RWPE2 (cell line): ENCODE data around the gene TFR2.

Source experiments
- ATAC-seq: fragments of 200-7000 bp; cut with Tn5 transposase; 3 replicates; pipeline ENCODE4 v1.9.1; 2021; ENCODE audit warnings: low read depth
- DNase-seq: peaks from one replicate; pipeline ENCODE4 v3.0.0-alpha.2; 2020; ENCODE audit warnings: low spot score
- H3K27ac ChIP-seq: fragments of 450-650 bp; 2 replicates; pipeline ENCODE4 v1.5.1; 2017; ENCODE audit warnings: mild to moderate bottlenecking; ENCODE audit not compliant: poor library complexity, severe bottlenecking
- H3K27me3 ChIP-seq: fragments of 250-450 bp; sonication (Bioruptor Pico); 2 replicates; pipeline ENCODE4 v1.5.1; 2021; ENCODE audit warnings: mild to moderate bottlenecking, moderate library complexity; ENCODE audit not compliant: insufficient read depth, poor library complexity, severe bottlenecking
- H3K36me3 ChIP-seq: fragments of 250-450 bp; sonication (Bioruptor Pico); 2 replicates; pipeline ENCODE4 v1.5.1; 2020; ENCODE audit warnings: low read depth, mild to moderate bottlenecking, moderate library complexity
- H3K4me1 ChIP-seq: fragments of 250-450 bp; sonication (Bioruptor Pico); 2 replicates; pipeline ENCODE4 v1.5.1; 2021; ENCODE audit warnings: mild to moderate bottlenecking, moderate library complexity; ENCODE audit not compliant: insufficient read depth, poor library complexity, severe bottlenecking
- H3K4me3 ChIP-seq: fragments of 250-450 bp; sonication (Bioruptor Pico); 2 replicates; pipeline ENCODE4 v1.5.1; 2021; ENCODE audit warnings: mild to moderate bottlenecking, moderate library complexity; ENCODE audit not compliant: severe bottlenecking
- H3K9me3 ChIP-seq: fragments of 250-450 bp; sonication (Bioruptor Pico); 2 replicates; pipeline ENCODE4 v1.5.1; 2021; ENCODE audit warnings: mild to moderate bottlenecking, moderate library complexity; ENCODE audit not compliant: severe bottlenecking
- TF ChIP-seq, protein P1 (sequence below): fragments of 450-650 bp; IDR thresholded peaks from one replicate; pipeline ENCODE4 v1.5.1; 2017; ENCODE audit warnings: mild to moderate bottlenecking, moderate library complexity; ENCODE audit not compliant: poor library complexity, severe bottlenecking

Gene TFR2

DNA sequence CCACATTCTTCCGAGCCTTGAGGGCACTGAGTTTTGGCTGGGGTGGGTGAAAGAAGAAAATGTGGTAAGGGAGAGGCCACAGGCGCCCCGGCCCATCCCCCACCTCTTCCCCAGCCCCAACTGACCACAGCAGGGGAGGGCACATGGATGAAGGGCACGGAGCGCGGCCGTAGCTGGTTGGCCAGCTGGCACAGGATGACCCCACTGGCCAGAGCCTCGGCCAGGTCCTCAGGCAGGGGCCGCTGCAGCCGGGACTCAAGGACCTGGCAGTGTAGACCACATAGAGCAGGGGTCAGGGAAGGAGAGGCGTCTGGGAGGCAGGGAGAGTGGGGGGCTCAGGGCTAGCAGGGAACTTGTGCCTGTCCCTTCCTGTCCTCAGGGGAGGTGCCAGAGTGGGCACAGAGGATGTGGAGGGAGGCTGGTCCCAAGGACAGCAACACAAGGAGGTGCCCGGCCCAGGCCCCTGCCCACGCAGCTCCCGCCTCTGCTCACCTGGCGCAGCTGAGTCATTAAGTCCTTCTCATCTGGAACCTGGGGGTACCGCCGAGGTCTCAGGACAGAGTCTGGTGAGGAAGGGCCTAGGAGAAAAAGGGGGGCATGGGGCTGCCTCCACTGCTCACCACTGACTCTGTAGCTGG, 65.5 kb downstream of the TFR2 start:
- Histone ChIP-seq H3K4me1 (no peaks in the 10 kb centered on the region), H3K4me3 (no peak overlapping the region), H3K36me3 (peaks cover 64% of the 10 kb centered on the region), H3K9me3 (no peaks in the 10 kb centered on the region), H3K27ac (no peak overlapping the region), H3K27me3 (no peaks in the 10 kb centered on the region)
- ATAC-seq (no peak), DNase-seq (no peak)
- TF ChIP-seq, protein P1, sequence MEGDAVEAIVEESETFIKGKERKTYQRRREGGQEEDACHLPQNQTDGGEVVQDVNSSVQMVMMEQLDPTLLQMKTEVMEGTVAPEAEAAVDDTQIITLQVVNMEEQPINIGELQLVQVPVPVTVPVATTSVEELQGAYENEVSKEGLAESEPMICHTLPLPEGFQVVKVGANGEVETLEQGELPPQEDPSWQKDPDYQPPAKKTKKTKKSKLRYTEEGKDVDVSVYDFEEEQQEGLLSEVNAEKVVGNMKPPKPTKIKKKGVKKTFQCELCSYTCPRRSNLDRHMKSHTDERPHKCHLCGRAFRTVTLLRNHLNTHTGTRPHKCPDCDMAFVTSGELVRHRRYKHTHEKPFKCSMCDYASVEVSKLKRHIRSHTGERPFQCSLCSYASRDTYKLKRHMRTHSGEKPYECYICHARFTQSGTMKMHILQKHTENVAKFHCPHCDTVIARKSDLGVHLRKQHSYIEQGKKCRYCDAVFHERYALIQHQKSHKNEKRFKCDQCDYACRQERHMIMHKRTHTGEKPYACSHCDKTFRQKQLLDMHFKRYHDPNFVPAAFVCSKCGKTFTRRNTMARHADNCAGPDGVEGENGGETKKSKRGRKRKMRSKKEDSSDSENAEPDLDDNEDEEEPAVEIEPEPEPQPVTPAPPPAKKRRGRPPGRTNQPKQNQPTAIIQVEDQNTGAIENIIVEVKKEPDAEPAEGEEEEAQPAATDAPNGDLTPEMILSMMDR, result no peak

DNA sequence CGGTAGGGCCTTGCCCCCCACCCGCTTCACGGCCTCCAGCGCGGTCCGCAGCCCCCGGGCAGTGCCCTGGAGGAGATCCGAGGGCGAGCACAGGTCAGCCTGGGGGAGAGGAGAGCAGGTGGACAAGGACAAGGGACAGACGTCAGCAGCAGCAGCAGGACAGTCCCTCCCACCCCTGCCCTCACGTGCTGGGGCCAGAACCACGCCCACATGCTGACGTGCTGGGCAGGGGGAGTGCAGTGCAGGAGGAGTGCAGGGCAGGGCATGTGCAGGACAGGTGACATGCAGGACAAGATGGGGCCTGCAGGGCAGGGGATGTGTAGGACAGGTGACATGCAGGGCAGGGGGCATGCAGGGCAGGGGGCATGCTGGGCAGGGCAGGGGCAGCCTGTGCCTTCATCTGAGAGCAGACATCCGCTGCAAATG, 66.1 kb downstream of the TFR2 start:
- peaks cover 4% of the 10 kb centered on the region for H3K4me1 ChIP-seq
- no peak overlapping the region for H3K27ac ChIP-seq
- ATAC-seq (no peak), DNase-seq (no peak)
- TF ChIP-seq, protein P1, result no peak
- no peaks in the 10 kb centered on the region for H3K9me3 ChIP-seq
- peaks cover 3% of the 10 kb centered on the region for H3K27me3 ChIP-seq
- peaks cover 57% of the 10 kb centered on the region for H3K36me3 ChIP-seq
- H3K4me3 ChIP-seq, result no peak overlapping the region

DNA sequence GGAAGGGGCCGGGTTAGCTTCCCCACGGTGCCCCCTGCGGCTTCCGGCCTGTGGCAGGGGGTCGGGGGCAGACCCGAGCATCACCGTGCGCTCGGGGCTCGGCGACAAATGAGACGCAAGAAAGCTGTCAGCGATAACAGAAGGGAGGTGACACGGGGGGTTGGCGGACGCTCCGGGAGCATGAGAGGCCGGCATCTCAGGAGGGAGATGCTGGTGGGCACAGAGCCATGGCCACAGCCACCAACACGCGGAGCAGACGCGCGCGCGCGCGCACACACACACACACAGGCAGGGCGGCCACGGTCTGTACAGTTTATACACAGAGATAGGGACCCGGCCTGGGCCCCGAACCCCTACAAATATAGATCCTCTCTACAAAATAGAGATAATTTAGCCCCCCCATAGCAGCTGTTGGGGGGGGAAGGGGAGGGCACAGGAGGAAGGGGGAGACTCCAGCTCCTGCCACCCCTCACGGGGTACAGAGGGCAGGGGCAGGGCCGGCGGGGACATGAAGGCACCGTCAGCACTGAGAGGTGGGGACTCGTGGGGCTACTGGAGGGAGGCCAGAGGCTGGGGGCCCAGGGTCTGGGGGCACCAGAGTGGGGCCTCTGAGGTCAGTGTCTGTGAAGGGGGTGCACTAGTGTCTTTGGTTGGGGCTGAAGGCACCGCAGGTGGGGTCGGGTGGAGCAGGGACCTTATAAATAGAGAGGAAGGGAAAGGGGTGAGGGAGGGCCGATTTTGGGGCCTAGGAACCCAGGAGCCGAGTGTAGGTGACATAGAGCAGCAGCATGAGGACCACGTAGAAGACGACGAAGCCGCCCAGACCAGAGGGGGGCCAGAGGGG, 66.8 kb downstream of the TFR2 start:
- ATAC-seq (no peak), DNase-seq (no peak)
- TF ChIP-seq, protein P1, result no peak
- H3K27me3 ChIP-seq, result peaks cover 4% of the 10 kb centered on the region
- no peak overlapping the region for H3K4me3 ChIP-seq
- H3K4me1 ChIP-seq, result peaks cover 4% of the 10 kb centered on the region
- H3K36me3 ChIP-seq, result peaks cover 51% of the 10 kb centered on the region
- no peak overlapping the region for H3K27ac ChIP-seq
- no peaks in the 10 kb centered on the region for H3K9me3 ChIP-seq

DNA sequence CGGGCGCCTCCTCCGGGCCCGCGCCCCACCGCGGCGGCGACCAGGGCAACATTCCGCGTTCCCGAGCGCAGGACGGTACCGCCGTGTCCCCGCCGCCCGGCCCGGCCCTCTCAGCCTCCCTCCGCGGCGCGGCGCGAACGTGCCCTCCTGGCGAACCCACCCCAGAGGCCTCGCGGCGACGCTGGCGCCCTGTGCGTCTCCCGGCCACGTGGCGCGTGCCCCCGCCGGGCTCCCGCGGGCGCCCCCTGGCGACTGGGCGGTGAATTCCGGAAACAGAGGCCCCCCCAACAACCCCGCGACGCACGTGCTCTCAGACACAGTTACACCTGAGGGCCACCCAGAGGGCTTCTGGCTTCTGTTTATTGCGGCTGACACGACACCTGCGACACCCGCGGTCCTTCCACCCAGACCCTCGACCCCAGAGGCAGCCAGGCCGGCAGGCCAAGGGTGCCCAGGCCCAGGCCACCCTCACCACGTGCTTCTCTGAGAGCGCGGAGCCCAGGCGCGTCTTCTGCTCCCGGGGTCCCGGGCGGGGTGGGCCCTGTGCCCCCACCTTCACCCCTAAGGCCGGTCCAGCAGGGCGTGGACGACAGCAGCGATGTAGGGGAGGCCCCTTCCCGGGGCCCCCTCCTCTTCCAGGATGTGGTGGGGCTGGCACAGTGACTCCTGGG, 67.5 kb downstream of the TFR2 start, which contains the start of gene SAP25:
Gene SAP25, minus strand, starts transcription at position 210 of the 671 bp plus-strand sequence. Its CDS starts 158 bp downstream, at position 52.
- H3K27me3 ChIP-seq, result peaks cover 4% of the 10 kb centered on the region
- DNase-seq (no peak), ATAC-seq (no peak)
- TF ChIP-seq, protein P1, result peak; percentile 57
- H3K36me3 ChIP-seq, result peaks cover 45% of the 10 kb centered on the region
- H3K9me3 ChIP-seq, result no peaks in the 10 kb centered on the region
- no peak within 1 kb of the TSS for H3K4me3 ChIP-seq
- peaks cover 4% of the 10 kb centered on the region for H3K4me1 ChIP-seq
- no peak within 1 kb of the TSS for H3K27ac ChIP-seq
